GM12874 (cell line): ENCODE data around the gene TOP2B.

Experiments used
- TF ChIP-seq, protein P1 (sequence below): IDR thresholded peaks from 2 replicates; pipeline ENCODE4 v1.5.1; 2011; ENCODE audit warnings: low read depth, mild to moderate bottlenecking, control low read depth, low read length, moderate library complexity; ENCODE audit not compliant: insufficient read depth

TOP2B gene

GRCh38 chr3:25567388-25567787 lies 97.3 kb downstream of the TOP2B start:
- TF ChIP-seq, protein P1, sequence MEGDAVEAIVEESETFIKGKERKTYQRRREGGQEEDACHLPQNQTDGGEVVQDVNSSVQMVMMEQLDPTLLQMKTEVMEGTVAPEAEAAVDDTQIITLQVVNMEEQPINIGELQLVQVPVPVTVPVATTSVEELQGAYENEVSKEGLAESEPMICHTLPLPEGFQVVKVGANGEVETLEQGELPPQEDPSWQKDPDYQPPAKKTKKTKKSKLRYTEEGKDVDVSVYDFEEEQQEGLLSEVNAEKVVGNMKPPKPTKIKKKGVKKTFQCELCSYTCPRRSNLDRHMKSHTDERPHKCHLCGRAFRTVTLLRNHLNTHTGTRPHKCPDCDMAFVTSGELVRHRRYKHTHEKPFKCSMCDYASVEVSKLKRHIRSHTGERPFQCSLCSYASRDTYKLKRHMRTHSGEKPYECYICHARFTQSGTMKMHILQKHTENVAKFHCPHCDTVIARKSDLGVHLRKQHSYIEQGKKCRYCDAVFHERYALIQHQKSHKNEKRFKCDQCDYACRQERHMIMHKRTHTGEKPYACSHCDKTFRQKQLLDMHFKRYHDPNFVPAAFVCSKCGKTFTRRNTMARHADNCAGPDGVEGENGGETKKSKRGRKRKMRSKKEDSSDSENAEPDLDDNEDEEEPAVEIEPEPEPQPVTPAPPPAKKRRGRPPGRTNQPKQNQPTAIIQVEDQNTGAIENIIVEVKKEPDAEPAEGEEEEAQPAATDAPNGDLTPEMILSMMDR, result no peak

DNA sequence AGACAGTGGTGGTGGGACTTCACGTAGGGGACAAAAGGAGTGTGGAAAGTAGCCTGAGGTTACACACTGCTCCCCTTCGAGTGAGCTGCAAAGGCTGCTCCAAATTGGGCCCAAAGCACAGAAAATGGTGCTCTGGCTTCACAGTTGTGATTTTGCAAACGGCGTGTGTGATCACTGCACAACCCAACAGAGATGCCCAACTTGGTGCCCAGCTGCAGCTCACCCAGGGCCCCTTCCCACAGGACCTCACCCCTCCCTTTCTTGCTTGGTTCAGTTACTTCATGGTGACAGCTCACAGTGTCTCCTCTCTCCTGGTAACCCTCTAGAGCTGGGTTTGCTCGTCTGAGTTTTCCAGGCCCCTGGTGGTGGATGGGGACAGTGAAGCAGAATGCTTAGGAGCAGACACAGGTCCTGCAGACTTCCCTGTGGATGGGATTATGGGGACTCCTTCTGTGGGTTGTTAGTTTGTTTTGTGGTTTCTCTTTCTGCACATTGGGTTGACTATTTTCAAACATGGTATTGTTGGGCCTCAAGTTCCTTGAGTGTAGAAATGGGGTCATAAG lies 98.3 kb downstream of the TOP2B start:
- TF ChIP-seq, protein P1, result no peak

DNA sequence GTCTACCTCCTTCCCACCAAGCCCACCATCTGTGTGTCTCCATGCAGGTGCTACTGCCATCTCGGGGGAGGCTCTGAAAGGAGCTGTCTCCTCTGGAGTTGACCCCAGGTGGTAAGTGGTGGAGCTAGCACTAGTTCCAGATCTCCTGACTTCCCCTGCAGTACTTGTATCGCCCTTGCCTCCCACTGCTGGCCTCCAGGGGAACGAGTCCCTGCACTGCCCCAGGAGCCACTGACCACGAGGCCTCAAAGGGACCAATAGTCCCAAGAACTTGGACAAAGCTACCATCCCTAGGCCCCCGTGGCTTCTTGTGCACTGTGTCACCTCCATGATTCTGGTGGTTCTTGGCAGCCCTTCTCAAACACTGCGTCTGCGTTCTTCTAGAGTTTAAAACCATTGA lies 98.9 kb downstream of the TOP2B start:
- TF ChIP-seq, protein P1, result no peak

- TF ChIP-seq, protein P1, result no peak
Measured at GRCh38 chr3:25564075-25564474, 100.6 kb downstream of the TOP2B start.

- TF ChIP-seq, protein P1, result no peak
Measured at GRCh38 chr3:25563601-25564000, 101.1 kb downstream of the TOP2B start.

GRCh38 chr3:25558796-25559195 lies 105.9 kb downstream of the TOP2B start:
- TF ChIP-seq, protein P1, result no peak

DNA sequence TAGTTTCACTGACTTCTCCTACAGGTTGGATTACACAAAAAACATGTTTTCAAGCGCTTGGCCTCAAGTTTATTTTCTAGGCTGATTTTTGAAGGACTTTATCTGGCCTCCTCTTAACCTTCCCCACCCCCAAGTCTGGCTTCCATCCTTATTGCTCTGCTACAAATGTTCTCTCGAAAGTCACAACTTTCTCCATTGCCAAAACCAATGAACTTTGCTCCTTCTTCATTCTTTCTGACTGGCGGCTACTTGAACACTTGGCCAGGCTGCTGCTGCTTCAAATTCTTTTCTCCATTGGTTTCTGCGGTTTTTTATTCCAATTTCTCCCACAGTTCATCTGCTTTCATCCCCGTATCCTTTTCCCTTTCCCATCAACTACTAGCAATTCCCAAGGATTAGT lies 106.6 kb downstream of the TOP2B start:
- TF ChIP-seq, protein P1, result no peak

DNA sequence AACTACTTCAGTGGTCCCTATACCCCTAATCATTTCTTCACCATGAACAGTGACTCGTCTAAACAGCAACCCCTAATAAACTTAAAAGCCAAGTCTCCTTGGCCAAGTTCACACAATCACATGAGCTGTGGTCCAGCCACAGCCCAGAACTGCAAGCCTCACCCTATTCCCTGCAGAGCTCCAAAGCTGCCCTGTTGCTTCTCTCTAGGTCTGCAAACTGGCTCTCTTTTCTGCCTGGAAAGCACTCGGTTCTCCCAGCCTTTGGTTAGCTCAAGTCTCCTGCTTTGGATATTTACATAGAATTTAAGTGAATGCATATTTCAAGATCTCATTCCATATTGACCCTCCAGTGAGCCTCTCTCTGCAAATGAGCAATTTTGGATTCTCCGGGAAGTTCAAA lies 107.0 kb downstream of the TOP2B start:
- TF ChIP-seq, protein P1, result no peak
